Esophagus (tissue), 2 donors: ENCODE data around the gene ASIC4. TPM values are rescaled to one million over a fixed set of nuclear protein-coding genes. Genes with fewer than 3 reads are reported as not detected.

ENCODE experiments used
- H3K27ac ChIP-seq, 2 donors: one replicate each; pipeline ENCODE4 v1.5.1; 2013; ENCODE audit warnings: low read depth in 2 of 2, mild to moderate bottlenecking in 2 of 2, inconsistent platforms in 1 of 2, low read length in 1 of 2, moderate library complexity in 1 of 2
- H3K27me3 ChIP-seq, 2 donors: one replicate each; pipeline ENCODE4 v1.6.1; 2013; ENCODE audit warnings: low read length in 2 of 2, control low read depth in 1 of 2, mild to moderate bottlenecking in 1 of 2; ENCODE audit not compliant: insufficient read depth in 2 of 2, control insufficient read depth in 1 of 2
- H3K36me3 ChIP-seq, 2 donors: one replicate each; pipeline ENCODE4 v1.6.1; 2013; ENCODE audit warnings: low read length in 1 of 2; ENCODE audit not compliant: control insufficient read depth in 2 of 2, insufficient read depth in 2 of 2
- H3K4me1 ChIP-seq, 2 donors: one replicate each; pipeline ENCODE4 v1.6.1; 2013; ENCODE audit warnings: low read length in 1 of 2; ENCODE audit not compliant: control insufficient read depth in 2 of 2, insufficient read depth in 2 of 2
- H3K4me3 ChIP-seq, 2 donors: one replicate each; pipeline ENCODE4 v1.5.1; 2013; ENCODE audit warnings: low read length in 2 of 2, mild to moderate bottlenecking in 2 of 2, low read depth in 1 of 2, moderate library complexity in 1 of 2
- H3K9me3 ChIP-seq, 2 donors: one replicate each; pipeline ENCODE4 v1.6.1; 2013; ENCODE audit warnings: mild to moderate bottlenecking in 2 of 2, low read depth in 1 of 2, low read length in 1 of 2, moderate library complexity in 1 of 2; ENCODE audit not compliant: control insufficient read depth in 2 of 2, insufficient read depth in 1 of 2
- WGBS, 2 donors: extraction: QIAGEN DNeasy Blood & Tissue Kit; methylation state at CpG; one replicate each; pipeline ENCODE4 v1.1.7; 2013; 5-methylcytosine and 5-hydroxymethylcytosine counted together
- polyA plus RNA-seq, 2 donors: library from polyadenylated mRNA; stranded (reverse); fragments of 200-250 nt; gene quantifications; one replicate each; pipeline ENCODE4 v1.2.3, GENCODE V29; 2013
- donor health status: healthy with polysubstance abuse.
- donor health status: Bipolar disorder and iron deficiency.

The ASIC4 gene
- polyA plus RNA-seq, 2 donors = 0.01 to 0.02 TPM

- Histone ChIP-seq H3K4me1 (no peaks in the 10 kb centered on the region), H3K36me3 (peaks cover 0 to under 1% of the 10 kb centered on the region in 2 donors), H3K27ac (no peak overlapping the region), H3K27me3 (no peaks in the 10 kb centered on the region), H3K9me3 (peaks cover 0 to 3% of the 10 kb centered on the region in 2 donors), H3K4me3 (no peak overlapping the region)
- WGBS, 2 donors = 79 to 80% methylated on average over 24 of the region's 24 CpGs
Observed at GRCh38 chr2:219561179-219562048, 47.1 kb downstream of the ASIC4 start.

- Histone ChIP-seq H3K9me3 (peaks cover 0 to under 1% of the 10 kb centered on the region in 2 donors), H3K4me3 (no peak overlapping the region), H3K4me1 (no peaks in the 10 kb centered on the region), H3K36me3 (no peaks in the 10 kb centered on the region), H3K27me3 (no peaks in the 10 kb centered on the region), H3K27ac (no peak overlapping the region)
- 82% methylated on average over 35 of the region's 35 CpGs for WGBS, 2 donors
Observed at GRCh38 chr2:219562049-219563020, 48.1 kb downstream of the ASIC4 start.

- Histone ChIP-seq H3K4me1 (no peaks in the 10 kb centered on the region), H3K27me3 (no peaks in the 10 kb centered on the region), H3K9me3 (no peaks in the 10 kb centered on the region), H3K36me3 (no peaks in the 10 kb centered on the region), H3K4me3 (no peak overlapping the region), H3K27ac (no peak overlapping the region)
- 92 to 93% methylated on average over 20 of the region's 20 CpGs for WGBS, 2 donors
Observed at GRCh38 chr2:219563271-219563928, 49.1 kb downstream of the ASIC4 start.

GRCh38 chr2:219565130-219566080 is 51.1 kb downstream of the ASIC4 start:
- Histone ChIP-seq H3K9me3 (no peaks in the 10 kb centered on the region), H3K4me1 (peaks cover 0 to 4% of the 10 kb centered on the region in 2 donors), H3K27ac (no peak overlapping the region), H3K36me3 (no peaks in the 10 kb centered on the region), H3K4me3 (no peak overlapping the region), H3K27me3 (no peaks in the 10 kb centered on the region)
- 84 to 85% methylated on average over 21 of the region's 21 CpGs for WGBS, 2 donors

GRCh38 chr2:219566640-219567039 is 52.4 kb downstream of the ASIC4 start:
- Histone ChIP-seq H3K9me3 (no peaks in the 10 kb centered on the region), H3K4me1 (peaks cover 0 to 5% of the 10 kb centered on the region in 2 donors), H3K27me3 (no peaks in the 10 kb centered on the region), H3K27ac (no peak overlapping the region), H3K36me3 (no peaks in the 10 kb centered on the region), H3K4me3 (no peak overlapping the region)
- 87 to 89% methylated on average over 11 of the region's 11 CpGs for WGBS, 2 donors

- WGBS, 2 donors = 94 to 97% methylated on average over 18 of the region's 18 CpGs
- no peak overlapping the region for H3K27ac ChIP-seq
- no peak overlapping the region for H3K4me3 ChIP-seq
- H3K4me1 ChIP-seq = peaks cover 0 to 9% of the 10 kb centered on the region in 2 donors
- H3K27me3 ChIP-seq = no peaks in the 10 kb centered on the region
- no peaks in the 10 kb centered on the region for H3K9me3 ChIP-seq
- no peaks in the 10 kb centered on the region for H3K36me3 ChIP-seq
Observed at GRCh38 chr2:219567131-219567530, 52.8 kb downstream of the ASIC4 start.

- no peaks in the 10 kb centered on the region for H3K36me3 ChIP-seq
- H3K4me1 ChIP-seq = peaks cover 0 to 9% of the 10 kb centered on the region in 2 donors
- H3K9me3 ChIP-seq = no peaks in the 10 kb centered on the region
- H3K27ac ChIP-seq = no peak overlapping the region
- WGBS, 2 donors = 92 to 93% methylated on average over 35 of the region's 35 CpGs
- no peak overlapping the region for H3K4me3 ChIP-seq
- H3K27me3 ChIP-seq = no peaks in the 10 kb centered on the region
Observed at GRCh38 chr2:219567791-219568361, 53.6 kb downstream of the ASIC4 start.

- WGBS, 2 donors = 86% methylated on average over 6 of the region's 6 CpGs
- no peaks in the 10 kb centered on the region for H3K27me3 ChIP-seq
- H3K9me3 ChIP-seq = no peaks in the 10 kb centered on the region
- peaks cover 0 to 9% of the 10 kb centered on the region in 2 donors for H3K4me1 ChIP-seq
- no peak overlapping the region for H3K27ac ChIP-seq
- no peaks in the 10 kb centered on the region for H3K36me3 ChIP-seq
- H3K4me3 ChIP-seq = no peak overlapping the region
Observed at GRCh38 chr2:219569041-219569440, 54.8 kb downstream of the ASIC4 start.
